ENCODE data around the gene SRGAP3. TPM values are rescaled to one million over a fixed set of nuclear protein-coding genes. Genes with fewer than 3 reads are reported as not detected.

SRGAP3 gene
- total RNA-seq, 1 donor from 2014 or later, result 3.9 TPM

DNA sequence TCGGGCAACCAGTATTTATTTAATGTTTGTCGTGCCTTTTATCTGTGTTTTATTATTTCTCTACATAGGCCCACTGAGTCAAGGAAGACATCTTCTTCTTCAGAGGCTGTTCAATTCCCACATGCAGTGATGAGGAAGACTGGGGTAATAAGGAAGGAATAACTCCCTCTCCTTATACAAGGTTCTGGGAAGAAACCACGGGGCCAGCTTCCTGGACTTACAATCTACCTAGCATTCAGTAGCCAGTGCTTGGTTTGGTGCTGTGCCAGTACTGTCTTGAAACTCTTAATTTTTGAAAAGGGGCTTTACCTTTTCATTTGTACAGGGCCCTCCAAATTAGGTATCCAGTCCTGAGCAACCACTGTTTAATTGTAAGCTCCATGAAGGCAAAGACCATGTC lies 51.2 kb downstream of the SRGAP3 start:
- Histone ChIP-seq H3K9ac (ENCODE audit: low read length) (no peak overlapping the region), H3K4me3 (ENCODE audit: insufficient read depth, low read depth, low read length) (no peak overlapping the region), H3K4me2 (ENCODE audit: low read length) (no peak overlapping the region), H3K27me3 (ENCODE audit: insufficient read depth, low read length) (peaks cover 39% of the 10 kb centered on the region), H3K27ac (ENCODE audit: low read depth, low read length) (no peak overlapping the region), H3K79me2 (ENCODE audit: insufficient read depth, low read length) (no peaks in the 10 kb centered on the region), H4K20me1 (ENCODE audit: insufficient read depth, low read length) (no peaks in the 10 kb centered on the region), H3K36me3 (ENCODE audit: insufficient read depth, low read length) (no peaks in the 10 kb centered on the region), H3K9me3 (ENCODE audit: insufficient read depth, low read depth, low read length) (no peaks in the 10 kb centered on the region), H2AFZ (ENCODE audit: low read depth, low read length) (no peak overlapping the region), H3K4me1 (ENCODE audit: insufficient read depth, low read length) (no peaks in the 10 kb centered on the region)
- DNase-seq (ENCODE audit: low read depth), result no peak
- no peaks in the 10 kb centered on the region for H3K4me1 Mint-ChIP-seq (ENCODE audit: low read depth, unreplicated experiment)
- H3K4me3 Mint-ChIP-seq (ENCODE audit: unreplicated experiment), result no peak overlapping the region
- no peaks in the 10 kb centered on the region for H3K9me3 Mint-ChIP-seq (ENCODE audit: unreplicated experiment)
- peaks cover 12% of the 10 kb centered on the region for H3K27me3 Mint-ChIP-seq (ENCODE audit: low read depth, unreplicated experiment)
- H3K36me3 Mint-ChIP-seq (ENCODE audit: low read depth, unreplicated experiment), result peaks cover 2% of the 10 kb centered on the region
- H3K27ac Mint-ChIP-seq (ENCODE audit: unreplicated experiment), result no peak overlapping the region
- TF ChIP-seq EZH2 (IDR thresholded peaks at IDR 0.05; ENCODE audit: insufficient read depth, low read length), result no peak
- TF ChIP-seq, protein P1, sequence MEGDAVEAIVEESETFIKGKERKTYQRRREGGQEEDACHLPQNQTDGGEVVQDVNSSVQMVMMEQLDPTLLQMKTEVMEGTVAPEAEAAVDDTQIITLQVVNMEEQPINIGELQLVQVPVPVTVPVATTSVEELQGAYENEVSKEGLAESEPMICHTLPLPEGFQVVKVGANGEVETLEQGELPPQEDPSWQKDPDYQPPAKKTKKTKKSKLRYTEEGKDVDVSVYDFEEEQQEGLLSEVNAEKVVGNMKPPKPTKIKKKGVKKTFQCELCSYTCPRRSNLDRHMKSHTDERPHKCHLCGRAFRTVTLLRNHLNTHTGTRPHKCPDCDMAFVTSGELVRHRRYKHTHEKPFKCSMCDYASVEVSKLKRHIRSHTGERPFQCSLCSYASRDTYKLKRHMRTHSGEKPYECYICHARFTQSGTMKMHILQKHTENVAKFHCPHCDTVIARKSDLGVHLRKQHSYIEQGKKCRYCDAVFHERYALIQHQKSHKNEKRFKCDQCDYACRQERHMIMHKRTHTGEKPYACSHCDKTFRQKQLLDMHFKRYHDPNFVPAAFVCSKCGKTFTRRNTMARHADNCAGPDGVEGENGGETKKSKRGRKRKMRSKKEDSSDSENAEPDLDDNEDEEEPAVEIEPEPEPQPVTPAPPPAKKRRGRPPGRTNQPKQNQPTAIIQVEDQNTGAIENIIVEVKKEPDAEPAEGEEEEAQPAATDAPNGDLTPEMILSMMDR (IDR thresholded peaks at IDR 0.05; ENCODE audit: insufficient read depth, low read depth, low read length), result no peak
- FAIRE-seq, result no peak

DNA sequence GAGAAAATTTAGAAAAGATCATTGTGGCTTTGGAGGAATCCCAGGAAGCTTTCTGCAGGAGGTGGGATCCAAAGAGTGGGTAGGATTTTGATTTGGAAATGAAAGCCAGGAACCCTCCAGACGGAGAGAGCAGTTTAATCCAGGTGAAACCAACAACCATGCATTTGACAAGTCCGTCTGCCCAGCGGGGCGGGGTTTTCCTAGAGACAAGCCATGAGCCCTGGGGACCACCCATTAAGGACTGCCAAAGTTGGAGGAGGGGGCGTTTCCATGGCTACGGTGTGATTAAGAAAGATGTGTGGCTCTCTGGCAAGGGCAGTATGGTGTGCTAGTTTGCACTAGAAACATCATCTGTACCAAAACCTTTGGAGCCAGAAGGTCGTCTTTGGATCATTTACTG lies 53.4 kb downstream of the SRGAP3 start:
- Histone ChIP-seq H3K27me3 (ENCODE audit: insufficient read depth, low read length) (peaks cover 27% of the 10 kb centered on the region), H3K4me1 (ENCODE audit: insufficient read depth, low read length) (no peaks in the 10 kb centered on the region), H3K9ac (ENCODE audit: low read length) (no peak overlapping the region), H3K4me2 (ENCODE audit: low read length) (no peak overlapping the region), H2AFZ (ENCODE audit: low read depth, low read length) (no peak overlapping the region), H3K4me3 (ENCODE audit: insufficient read depth, low read depth, low read length) (no peak overlapping the region), H3K9me3 (ENCODE audit: insufficient read depth, low read depth, low read length) (no peaks in the 10 kb centered on the region), H4K20me1 (ENCODE audit: insufficient read depth, low read length) (no peaks in the 10 kb centered on the region), H3K27ac (ENCODE audit: low read depth, low read length) (no peak overlapping the region), H3K36me3 (ENCODE audit: insufficient read depth, low read length) (no peaks in the 10 kb centered on the region), H3K79me2 (ENCODE audit: insufficient read depth, low read length) (no peaks in the 10 kb centered on the region)
- Mint-ChIP-seq H3K9me3 (ENCODE audit: unreplicated experiment) (peaks cover 6% of the 10 kb centered on the region), H3K36me3 (ENCODE audit: low read depth, unreplicated experiment) (peaks cover 4% of the 10 kb centered on the region), H3K27ac (ENCODE audit: unreplicated experiment) (no peak overlapping the region), H3K4me1 (ENCODE audit: low read depth, unreplicated experiment) (no peaks in the 10 kb centered on the region), H3K4me3 (ENCODE audit: unreplicated experiment) (no peak overlapping the region), H3K27me3 (ENCODE audit: low read depth, unreplicated experiment) (peaks cover 5% of the 10 kb centered on the region)
- DNase-seq (ENCODE audit: low read depth) (no peak), FAIRE-seq (no peak)
- TF ChIP-seq, protein P1 (IDR thresholded peaks at IDR 0.05; ENCODE audit: insufficient read depth, low read depth, low read length), result no peak
- no peak for TF ChIP-seq EZH2 (IDR thresholded peaks at IDR 0.05; ENCODE audit: insufficient read depth, low read length)

DNA sequence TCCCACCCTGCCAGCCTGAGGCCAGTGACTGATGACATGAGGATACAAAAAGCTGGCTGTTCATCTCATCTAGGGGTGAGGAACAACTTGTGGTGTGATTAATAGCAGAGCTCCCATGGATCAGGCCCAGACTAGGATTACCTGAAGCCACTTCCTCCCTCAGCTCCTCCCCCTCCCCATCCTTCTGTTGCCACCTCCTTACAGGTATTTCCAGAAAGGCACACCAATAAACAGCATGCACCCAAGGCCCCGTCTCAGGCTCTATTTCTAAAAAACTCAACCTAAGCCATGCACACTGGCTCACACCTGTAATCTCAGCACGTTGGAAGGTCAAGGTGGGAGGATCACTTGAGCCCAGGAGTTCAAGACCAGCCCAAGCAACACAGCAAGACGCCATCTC lies 54.1 kb downstream of the SRGAP3 start:
- no peaks in the 10 kb centered on the region for H3K4me1 ChIP-seq (ENCODE audit: insufficient read depth, low read length)

More for the DNA sequence above, 54.1 kb downstream of the SRGAP3 start:
- peaks cover 6% of the 10 kb centered on the region for H3K9me3 Mint-ChIP-seq (ENCODE audit: unreplicated experiment)
- no peak overlapping the region for H3K27ac Mint-ChIP-seq (ENCODE audit: unreplicated experiment)
- Histone ChIP-seq H3K27me3 (ENCODE audit: insufficient read depth, low read length) (peaks cover 30% of the 10 kb centered on the region), H4K20me1 (ENCODE audit: insufficient read depth, low read length) (no peaks in the 10 kb centered on the region), H3K79me2 (ENCODE audit: insufficient read depth, low read length) (no peaks in the 10 kb centered on the region), H2AFZ (ENCODE audit: low read depth, low read length) (no peak overlapping the region), H3K9ac (ENCODE audit: low read length) (no peak overlapping the region), H3K36me3 (ENCODE audit: insufficient read depth, low read length) (no peaks in the 10 kb centered on the region), H3K4me3 (ENCODE audit: insufficient read depth, low read depth, low read length) (no peak overlapping the region), H3K9me3 (ENCODE audit: insufficient read depth, low read depth, low read length) (no peaks in the 10 kb centered on the region), H3K27ac (ENCODE audit: low read depth, low read length) (no peak overlapping the region), H3K4me2 (ENCODE audit: low read length) (no peak overlapping the region)
- peaks cover 4% of the 10 kb centered on the region for H3K36me3 Mint-ChIP-seq (ENCODE audit: low read depth, unreplicated experiment)
- no peaks in the 10 kb centered on the region for H3K4me1 Mint-ChIP-seq (ENCODE audit: low read depth, unreplicated experiment)
- no peak for TF ChIP-seq EZH2 (IDR thresholded peaks at IDR 0.05; ENCODE audit: insufficient read depth, low read length)
- TF ChIP-seq, protein P1 (IDR thresholded peaks at IDR 0.05; ENCODE audit: insufficient read depth, low read depth, low read length), result no peak
- no peak overlapping the region for H3K4me3 Mint-ChIP-seq (ENCODE audit: unreplicated experiment)
- no peak for FAIRE-seq
- H3K27me3 Mint-ChIP-seq (ENCODE audit: low read depth, unreplicated experiment), result peaks cover 3% of the 10 kb centered on the region
- no peak for DNase-seq (ENCODE audit: low read depth)
